ENCODE results near the gene SUPT6H.
A peak's percentile ranks its signal among the peaks of the same experiment; 100 is the strongest.

SUPT6H gene

GRCh38 chr17:28737770-28738679, 76.0 kb downstream of the SUPT6H start:
- no peak for DNase-seq

- no peak for DNase-seq
Measured at GRCh38 chr17:28738680-28739384, 76.8 kb downstream of the SUPT6H start.

GRCh38 chr17:28740406-28741357, 78.7 kb downstream of the SUPT6H start:
- no peak for DNase-seq

- no peak for DNase-seq
Measured at GRCh38 chr17:28741358-28742349, 79.6 kb downstream of the SUPT6H start.

- peak; percentile 88 for DNase-seq
Measured at GRCh38 chr17:28743243-28744103, 81.5 kb downstream of the SUPT6H start, which contains the start of gene TRAF4. TRAF4 (plus strand) TSS chr17:28744011; CDS start chr17:28744113, 102 bp downstream.

- DNase-seq, result peak; percentile 69
Measured at GRCh38 chr17:28744104-28744971, 82.3 kb downstream of the SUPT6H start.

- peak; percentile 54 for DNase-seq
Measured at GRCh38 chr17:28744972-28745785, 83.2 kb downstream of the SUPT6H start.

GRCh38 chr17:28745786-28746411, 83.9 kb downstream of the SUPT6H start:
- DNase-seq, result no peak

- DNase-seq, result no peak
Measured at GRCh38 chr17:28746611-28747050, 84.6 kb downstream of the SUPT6H start.

- DNase-seq, result no peak
Measured at GRCh38 chr17:28747051-28747691, 85.2 kb downstream of the SUPT6H start.

- no peak for DNase-seq
Measured at GRCh38 chr17:28747801-28748750, 86.1 kb downstream of the SUPT6H start.

- no peak for DNase-seq
Measured at GRCh38 chr17:28748852-28749515, 87.0 kb downstream of the SUPT6H start.

GRCh38 chr17:28749516-28750177, 87.6 kb downstream of the SUPT6H start:
- no peak for DNase-seq

- DNase-seq, result peak; percentile 90
Measured at GRCh38 chr17:28750178-28751047, 88.4 kb downstream of the SUPT6H start.

Data from fibroblast of skin of scalp (primary cell).